Natural killer cell (primary cell): ENCODE measurements around the gene CNTNAP4. TPM values are rescaled to one million over a fixed set of nuclear protein-coding genes. Genes with fewer than 3 reads are reported as not detected.

Experiments used
- ATAC-seq, 3 donors: fragments of 150-1000 bp in 2 of 3; fragments of 200-7000 bp in 1 of 3; cut with Tn5 transposase; 1 replicate in 1 of 3; 2 replicates in 2 of 3; pipeline ENCODE4 v1.10.0; 2021; ENCODE audit warnings: mild to moderate bottlenecking in 2 of 3, moderate library complexity in 2 of 3
- DNase-seq, 2 donors: peaks; one replicate each; pipeline versions ENCODE4 v3.0.0 to v3.0.0-alpha.2; 2013 to 2021; ENCODE audit warnings: mixed read lengths in 1 of 2
- H3K27ac ChIP-seq: one replicate; pipeline ENCODE4 v1.5.1; 2013; ENCODE audit warnings: mild to moderate bottlenecking, low read length
- H3K27me3 ChIP-seq: one replicate; pipeline ENCODE4 v1.6.1; 2013; ENCODE audit warnings: low read length; ENCODE audit not compliant: control insufficient read depth, insufficient read depth
- H3K36me3 ChIP-seq: one replicate; pipeline ENCODE4 v1.6.1; 2013; ENCODE audit warnings: low read length; ENCODE audit not compliant: control insufficient read depth, insufficient read depth
- H3K4me1 ChIP-seq: one replicate; pipeline ENCODE4 v1.6.1; 2013; ENCODE audit warnings: low read length; ENCODE audit not compliant: control insufficient read depth, insufficient read depth
- H3K4me3 ChIP-seq: one replicate; pipeline ENCODE4 v1.5.1; 2013; ENCODE audit warnings: low read length
- H3K9me3 ChIP-seq: one replicate; pipeline ENCODE4 v1.6.1; 2013; ENCODE audit warnings: low read length; ENCODE audit not compliant: control insufficient read depth, insufficient read depth
- H3K27ac Mint-ChIP-seq, 2 donors: one replicate each; pipeline ENCODE4 v1.8.0; 2022; ENCODE audit warnings: mild to moderate bottlenecking in 2 of 2, mixed read lengths in 2 of 2, moderate library complexity in 1 of 2
- H3K27me3 Mint-ChIP-seq, 2 donors: one replicate each; pipeline ENCODE4 v1.8.0; 2022; ENCODE audit warnings: low read depth in 2 of 2, mixed read lengths in 2 of 2
- H3K36me3 Mint-ChIP-seq: one replicate; pipeline ENCODE4 v1.8.0; 2022; ENCODE audit warnings: mixed read lengths
- H3K4me1 Mint-ChIP-seq, 2 donors: one replicate each; pipeline ENCODE4 v1.8.0; 2022; ENCODE audit warnings: mixed read lengths in 2 of 2
- H3K4me3 Mint-ChIP-seq: one replicate; pipeline ENCODE4 v1.8.0; 2022; ENCODE audit warnings: mild to moderate bottlenecking, moderate library complexity, mixed read lengths
- H3K9me3 Mint-ChIP-seq, 2 donors: one replicate each; pipeline ENCODE4 v1.8.0; 2022; ENCODE audit warnings: mixed read lengths in 2 of 2
- CTCF ChIP-seq: fragments of 200-600 bp; IDR thresholded peaks from one replicate; pipeline ENCODE4 v1.8.0; 2022; ENCODE audit warnings: antibody characterized with exemption
- WGBS: methylation state at CpG from one replicate; pipeline ENCODE4 v1.1.7; 2013; ENCODE audit warnings: missing lambda C conversion rate; ENCODE audit not compliant: insufficient coverage; 5-methylcytosine and 5-hydroxymethylcytosine counted together
- intact Hi-C: fragments of 100-400 bp; cut with micrococcal nuclease; formaldehyde crosslinking; loops from one replicate; pipeline ENCODE4 v1.14.2; 2022
- total RNA-seq, 4 donors: library from RNA; stranded (reverse); fragments of 120-200 nt in 1 of 4; gene quantifications; one replicate each; pipeline versions ENCODE4 v1.2.3 to v1.2.4, GENCODE V29; 2013 to 2022

The CNTNAP4 gene
- total RNA-seq, 3 donors from 2014 or later (not counting 1 experiment from before 2014, with no cell fraction given): not detected

GRCh38 chr16:76387994-76388393 lies 110.8 kb downstream of the CNTNAP4 start:
- Histone ChIP-seq H3K4me3 (no peak overlapping the region), H3K27ac (no peak overlapping the region), H3K27me3 (no peaks in the 10 kb centered on the region), H3K9me3 (no peaks in the 10 kb centered on the region), H3K36me3 (no peaks in the 10 kb centered on the region), H3K4me1 (no peaks in the 10 kb centered on the region)
- Mint-ChIP-seq H3K9me3 (no peaks in the 10 kb centered on the region), H3K27me3 (no peaks in the 10 kb centered on the region), H3K36me3 (no peaks in the 10 kb centered on the region), H3K4me3 (no peak overlapping the region), H3K27ac (no peak overlapping the region), H3K4me1 (no peaks in the 10 kb centered on the region)
- 33% methylated on average over 2 of the region's 2 CpGs for WGBS
- no peak for ATAC-seq
- no peak for TF ChIP-seq CTCF
- no peak for DNase-seq
- intact Hi-C loops: no loop called here

GRCh38 chr16:76389126-76389525 lies 111.9 kb downstream of the CNTNAP4 start:
- H3K4me3 ChIP-seq: no peak overlapping the region
- no peaks in the 10 kb centered on the region for H3K27me3 ChIP-seq
- no peaks in the 10 kb centered on the region for H3K36me3 Mint-ChIP-seq
- H3K9me3 Mint-ChIP-seq: no peaks in the 10 kb centered on the region
- H3K4me1 Mint-ChIP-seq: no peaks in the 10 kb centered on the region
- H3K9me3 ChIP-seq: no peaks in the 10 kb centered on the region
- no peak for TF ChIP-seq CTCF
- no peak overlapping the region for H3K4me3 Mint-ChIP-seq
- no peak overlapping the region for H3K27ac Mint-ChIP-seq
- DNase-seq (no peak), ATAC-seq (no peak)
- WGBS: 83% methylated on average over 6 of the region's 6 CpGs
- no peaks in the 10 kb centered on the region for H3K4me1 ChIP-seq
- H3K36me3 ChIP-seq: no peaks in the 10 kb centered on the region
- intact Hi-C loops: no loop called here
- no peak overlapping the region for H3K27ac ChIP-seq
- H3K27me3 Mint-ChIP-seq: no peaks in the 10 kb centered on the region

- Histone ChIP-seq H3K9me3 (no peaks in the 10 kb centered on the region), H3K27ac (no peak overlapping the region), H3K36me3 (no peaks in the 10 kb centered on the region), H3K4me1 (no peaks in the 10 kb centered on the region), H3K27me3 (no peaks in the 10 kb centered on the region), H3K4me3 (no peak overlapping the region)
- Mint-ChIP-seq H3K4me1 (no peaks in the 10 kb centered on the region), H3K27me3 (no peaks in the 10 kb centered on the region), H3K9me3 (no peaks in the 10 kb centered on the region), H3K4me3 (no peak overlapping the region), H3K36me3 (no peaks in the 10 kb centered on the region), H3K27ac (no peak overlapping the region)
- TF ChIP-seq CTCF: no peak
- intact Hi-C loops: no loop called here
- no peak for ATAC-seq
- 75% methylated on average over 1 of the region's 1 CpG for WGBS
- DNase-seq: no peak
These were observed 113.3 kb downstream of the CNTNAP4 start for GRCh38 chr16:76390476-76390875.

DNA sequence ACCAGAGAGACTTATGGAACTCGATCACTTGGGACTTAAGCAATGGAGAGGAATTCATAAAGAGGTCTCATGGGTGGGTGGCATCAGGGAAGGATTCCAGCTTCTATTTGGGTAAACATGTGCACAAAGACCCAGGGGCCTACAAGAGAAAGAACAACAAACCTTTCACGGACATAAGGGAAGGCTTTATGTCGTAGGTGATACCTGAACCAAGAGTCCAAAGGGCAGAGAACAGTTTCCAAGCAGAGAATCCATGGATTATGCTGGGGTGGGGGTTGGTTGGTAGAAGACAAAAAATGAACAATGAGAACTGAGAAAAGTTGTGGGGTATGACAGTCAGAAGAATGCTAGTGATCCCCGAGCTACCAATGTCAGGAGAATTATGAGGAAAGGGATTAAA lies 119.8 kb downstream of the CNTNAP4 start:
- no peak overlapping the region for H3K4me3 ChIP-seq
- H3K4me1 Mint-ChIP-seq: no peaks in the 10 kb centered on the region
- H3K9me3 Mint-ChIP-seq: peaks cover 7 to 12% of the 10 kb centered on the region in 2 donors
- no peaks in the 10 kb centered on the region for H3K36me3 ChIP-seq
- no peak for DNase-seq
- no peaks in the 10 kb centered on the region for H3K27me3 Mint-ChIP-seq
- intact Hi-C loops: no loop called here
- no peaks in the 10 kb centered on the region for H3K9me3 ChIP-seq
- TF ChIP-seq CTCF: no peak
- H3K4me1 ChIP-seq: no peaks in the 10 kb centered on the region
- H3K27me3 ChIP-seq: no peaks in the 10 kb centered on the region
- 62% methylated on average over 4 of the region's 4 CpGs for WGBS
- no peak overlapping the region for H3K27ac Mint-ChIP-seq
- no peaks in the 10 kb centered on the region for H3K36me3 Mint-ChIP-seq
- ATAC-seq: no peak
- no peak overlapping the region for H3K27ac ChIP-seq
- no peak overlapping the region for H3K4me3 Mint-ChIP-seq
